GM12878 (cell line): ENCODE measurements around the gene MGAT5.

Source experiments
- CBX5 ChIP-seq: sonication (generic); IDR thresholded peaks from 2 replicates; pipeline ENCODE4 v1.6.1; 2016; ENCODE audit warnings: low read depth, moderate library complexity, mild to moderate bottlenecking, inconsistent platforms
- CEBPB ChIP-seq, 2 experiments: fragments of 150-350 bp in 1 of 2; IDR thresholded peaks; 2 replicates each; pipeline ENCODE4 v1.6.1; 2012 to 2014; ENCODE audit warnings: low read depth in 2 of 2, low read length in 2 of 2, borderline replicate concordance in 1 of 2, inconsistent platforms in 1 of 2
- CTCF ChIP-seq, 3 experiments: IDR thresholded peaks in 2 of 3; conservative IDR thresholded peaks in 1 of 3; 2 replicates each; pipeline ENCODE4 v1.5.1; 2011; ENCODE audit warnings: low read depth in 3 of 3, low read length in 3 of 3, mild to moderate bottlenecking in 3 of 3, control low read depth in 2 of 3, moderate library complexity in 2 of 3, inconsistent platforms in 1 of 3, mixed read lengths in 1 of 3; ENCODE audit not compliant: control insufficient read depth in 2 of 3, insufficient read depth in 1 of 3; ENCODE audit errors: extremely low read depth in 1 of 3
- FOXM1 ChIP-seq: IDR thresholded peaks from 2 replicates; pipeline ENCODE4 v1.6.1; 2012; ENCODE audit warnings: low read depth, mild to moderate bottlenecking, inconsistent platforms, low read length, moderate library complexity
- HDAC2 ChIP-seq: fragments of 200-600 bp; sonication (generic); IDR thresholded peaks from 2 replicates; pipeline ENCODE4 v1.6.1; 2017
- NR2C1 ChIP-seq: fragments of 450-650 bp; IDR thresholded peaks from 2 replicates; pipeline ENCODE4 v1.6.1; 2017; ENCODE audit warnings: antibody characterized with exemption, mild to moderate bottlenecking, moderate library complexity
- PBX3 ChIP-seq: IDR thresholded peaks from 2 replicates; pipeline ENCODE4 v1.6.1; 2011; ENCODE audit warnings: mild to moderate bottlenecking, low read depth, low read length, moderate library complexity; ENCODE audit not compliant: insufficient replicate concordance
- POLR2A ChIP-seq: IDR thresholded peaks from 2 replicates; pipeline ENCODE4 v1.6.1; 2011; ENCODE audit warnings: low read depth, mild to moderate bottlenecking, low read length
- REST ChIP-seq: IDR thresholded peaks from 2 replicates; pipeline ENCODE4 v1.6.1; 2012; ENCODE audit warnings: mild to moderate bottlenecking, low read depth, low read length
- SUZ12 ChIP-seq: fragments of 200-600 bp; sonication (generic); IDR thresholded peaks from one replicate; pipeline ENCODE4 v1.6.1; 2018; ENCODE audit warnings: antibody characterized with exemption, mild to moderate bottlenecking; ENCODE audit not compliant: unreplicated experiment
- ZNF622 ChIP-seq: fragments of 450-650 bp; IDR thresholded peaks from 2 replicates; pipeline ENCODE4 v1.6.1; 2017; ENCODE audit warnings: mild to moderate bottlenecking, inconsistent platforms

DNA sequence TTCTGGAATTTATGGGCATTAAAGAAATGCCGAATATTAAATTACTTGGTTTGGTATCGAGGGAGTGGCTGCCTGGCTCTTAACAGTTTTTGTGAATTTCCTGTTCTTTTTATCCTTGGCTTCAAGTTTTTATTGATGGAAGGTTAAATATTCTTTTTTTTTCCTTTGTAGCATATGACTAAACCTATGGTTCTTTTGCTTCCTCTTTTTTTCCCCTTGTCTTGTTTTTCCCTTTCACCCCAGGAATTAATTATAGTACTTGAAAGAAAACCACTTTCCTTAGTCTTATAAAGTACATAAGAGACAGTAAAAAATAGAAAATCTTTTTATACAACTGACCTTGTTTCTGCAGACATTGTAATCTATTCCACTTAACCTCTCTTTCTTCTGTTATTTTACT is 42.4 kb downstream of the MGAT5 start:
- TF ChIP-seq HDAC2 (no peak), ZNF622 (no peak), POLR2A (no peak), CEBPB (IDR thresholded peaks at IDR 0.05; ENCODE audit: borderline replicate concordance in 1 of 2, low read depth in 2 of 2, low read length in 2 of 2) (no peak), CTCF (IDR thresholded peaks at IDR 0.05 in 2 of 3, conservative IDR thresholded peaks at IDR 0.05 in 1 of 3; ENCODE audit: control insufficient read depth in 2 of 3, extremely low read depth in 1 of 3, insufficient read depth in 1 of 3, low read depth in 3 of 3, low read length in 3 of 3) (no peak), PBX3 (no peak), REST (no peak), FOXM1 (no peak), NR2C1 (no peak), CBX5 (no peak), SUZ12 (no peak)
